DMS114 treated with DMSO at 0.1 percent for 48 hours (cell line): Measurements from ENCODE around the gene PRMT3.
"Not testable (repeated sequence)": the region's sequence is repeated elsewhere in the genome, so short reads cannot be mapped to it uniquely, and the experiment has no call there.

Experiments used
- DNase-seq: peaks from one replicate; lab custom pipeline; 2025; ENCODE audit not compliant: unreplicated experiment; lab: John Stamatoyannopoulos, UW

The PRMT3 gene

DNA sequence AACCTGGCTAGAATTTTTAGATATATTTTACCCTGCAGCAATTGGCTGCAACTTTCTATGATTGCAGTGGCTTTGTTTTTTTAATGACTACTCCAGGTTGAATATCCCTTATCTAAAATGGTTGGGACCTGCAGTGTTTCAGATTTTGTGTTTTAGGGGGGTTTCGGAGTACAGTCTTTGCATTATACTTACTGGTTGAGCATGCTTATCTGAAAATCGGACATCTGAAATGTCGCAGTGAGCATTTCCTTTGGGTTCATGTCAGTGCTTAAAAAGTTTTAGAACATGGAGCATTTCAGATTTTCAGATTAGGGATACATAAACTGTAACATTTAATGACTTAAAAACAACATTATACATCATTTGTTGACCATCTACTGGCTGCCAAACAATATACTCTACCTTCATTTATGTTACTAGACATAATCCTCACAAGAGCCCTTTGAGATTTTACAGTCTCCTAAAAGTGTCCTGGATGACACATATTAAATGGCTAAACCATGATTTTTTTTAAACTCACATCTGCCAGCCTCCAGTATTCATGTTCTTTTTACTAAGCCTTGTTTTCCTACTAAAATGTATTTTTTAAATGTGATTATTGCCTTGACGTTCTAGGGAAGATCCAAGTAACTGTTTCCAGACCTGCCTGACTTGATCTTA lies 66.3 kb downstream of the PRMT3 start:
- DNase-seq, result no peak

DNA sequence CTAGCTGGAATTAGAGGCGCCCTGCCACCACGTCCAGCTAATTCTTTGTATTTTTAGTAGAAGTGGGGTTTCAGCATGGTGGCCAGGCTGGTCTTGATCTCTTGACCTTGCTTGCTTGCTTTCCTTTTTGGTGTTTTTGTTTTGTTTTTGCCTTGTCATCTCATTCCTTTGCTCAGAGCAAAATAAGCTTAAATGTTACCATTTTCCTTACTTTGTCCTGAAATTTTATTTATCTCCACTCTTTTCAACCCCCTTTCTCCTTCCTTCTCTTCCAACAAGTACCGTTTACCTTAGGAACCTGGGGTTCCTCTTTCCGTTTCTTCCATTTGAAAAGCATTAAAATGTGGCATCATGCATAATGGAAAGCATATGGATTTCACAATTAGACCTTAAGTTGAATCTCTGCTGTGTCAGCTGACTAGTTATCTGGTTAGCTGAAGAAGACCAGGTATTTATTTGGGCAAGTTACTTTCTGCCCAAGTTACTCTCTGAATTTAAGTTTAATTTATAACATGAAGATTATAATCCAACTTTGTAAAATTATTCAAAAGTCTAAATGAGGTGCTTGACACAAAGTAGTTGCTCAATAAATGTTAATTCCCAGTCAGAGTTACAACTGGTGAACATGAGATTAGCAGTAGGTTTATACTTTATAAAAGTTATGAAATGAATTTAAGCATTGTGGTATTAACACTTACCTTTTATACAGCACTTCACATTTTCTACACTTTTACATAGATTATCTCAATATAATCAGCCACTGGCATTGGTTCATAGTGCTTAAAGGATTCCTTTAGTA lies 69.7 kb downstream of the PRMT3 start:
- DNase-seq, result no peak

- no peak for DNase-seq
These were observed 70.6 kb downstream of the PRMT3 start for GRCh38 chr11:20457934-20458680.

GRCh38 chr11:20458905-20459632 lies 71.6 kb downstream of the PRMT3 start:
- no peak for DNase-seq

GRCh38 chr11:20459865-20460264 lies 72.3 kb downstream of the PRMT3 start:
- no peak for DNase-seq

DNA sequence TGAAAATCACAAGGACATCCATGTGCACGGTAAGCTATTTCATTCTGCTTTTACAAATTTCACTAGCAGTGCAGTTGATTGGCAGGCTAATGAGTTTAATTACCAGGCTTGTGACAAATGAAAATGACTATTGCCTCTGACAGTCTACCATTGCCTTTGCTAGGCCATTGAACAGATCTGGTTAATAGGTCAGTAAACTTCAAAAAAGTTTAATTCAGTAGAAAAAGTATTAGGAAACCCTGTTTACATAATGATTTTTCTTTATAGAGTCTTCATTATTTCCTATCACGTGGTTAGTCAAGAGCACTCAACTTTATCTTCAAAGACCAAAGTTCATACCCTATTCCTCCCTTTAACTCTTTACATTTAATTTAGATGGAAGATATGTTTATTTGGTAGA lies 77.0 kb downstream of the PRMT3 start:
- no peak for DNase-seq

GRCh38 chr11:20467487-20468185 lies 80.1 kb downstream of the PRMT3 start:
- DNase-seq, result no peak

DNA sequence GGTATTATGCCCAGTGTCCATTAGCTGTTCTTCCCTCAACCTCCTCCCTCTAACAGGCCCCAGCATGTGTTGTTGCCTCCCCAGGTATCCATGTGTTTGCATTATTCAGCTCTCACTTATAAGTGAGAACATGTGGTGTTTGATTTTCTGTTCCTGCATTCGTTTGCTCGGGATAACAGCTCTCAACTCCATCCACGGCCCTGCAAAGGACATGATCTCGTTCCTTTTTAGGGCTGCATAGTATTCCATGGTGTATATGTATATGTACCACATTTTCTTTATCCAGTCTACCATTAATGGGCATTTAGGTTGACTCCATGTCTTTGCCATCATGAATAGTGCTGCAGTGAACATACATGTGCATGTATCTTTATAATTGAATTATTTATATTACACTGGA lies 82.8 kb downstream of the PRMT3 start:
- no peak for DNase-seq

DNA sequence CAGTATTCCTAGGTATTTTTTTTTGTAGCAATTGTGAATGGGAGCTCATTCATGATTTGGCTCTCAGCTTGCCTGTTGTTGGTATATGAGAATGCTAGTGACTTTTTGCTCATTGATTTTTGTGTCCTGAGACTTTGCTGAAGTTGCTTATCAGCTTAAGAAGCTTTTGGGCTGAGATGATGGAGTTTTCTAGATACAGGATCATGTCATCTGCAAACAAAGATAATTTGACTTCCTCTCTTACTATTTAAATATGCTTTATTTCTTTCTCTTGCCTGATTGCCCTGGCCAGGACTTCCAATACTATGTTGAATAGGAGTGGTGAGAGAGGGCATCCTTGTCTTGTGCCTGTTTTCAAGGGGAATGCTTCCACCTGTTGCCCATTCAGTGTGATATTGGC lies 84.4 kb downstream of the PRMT3 start:
- not testable (repeated sequence) for DNase-seq

- DNase-seq, result no peak
These were observed 86.8 kb downstream of the PRMT3 start for GRCh38 chr11:20474176-20474881.

- DNase-seq, result no peak
These were observed 87.5 kb downstream of the PRMT3 start for GRCh38 chr11:20474882-20475517.

- no peak for DNase-seq
These were observed 90.0 kb downstream of the PRMT3 start for GRCh38 chr11:20477418-20478090.

DNA sequence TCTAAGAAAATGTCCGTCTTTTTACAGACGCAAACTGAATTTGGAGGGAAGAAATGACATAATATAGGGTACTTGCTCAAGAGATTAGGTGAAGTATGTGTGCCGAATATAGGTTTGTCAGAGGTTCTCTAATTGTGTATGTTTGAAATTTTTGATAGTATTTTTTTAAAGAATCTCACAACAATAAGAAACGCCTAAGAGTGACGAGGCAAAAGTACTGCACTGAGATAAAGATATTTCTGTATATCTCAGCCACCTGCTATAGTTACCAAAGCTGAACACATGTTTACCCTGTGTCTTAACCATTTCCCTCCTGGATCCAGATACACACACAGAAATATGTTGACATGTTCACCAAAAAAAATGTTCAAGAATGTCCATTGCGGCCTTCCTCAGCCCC lies 92.0 kb downstream of the PRMT3 start:
- no peak for DNase-seq

DNA sequence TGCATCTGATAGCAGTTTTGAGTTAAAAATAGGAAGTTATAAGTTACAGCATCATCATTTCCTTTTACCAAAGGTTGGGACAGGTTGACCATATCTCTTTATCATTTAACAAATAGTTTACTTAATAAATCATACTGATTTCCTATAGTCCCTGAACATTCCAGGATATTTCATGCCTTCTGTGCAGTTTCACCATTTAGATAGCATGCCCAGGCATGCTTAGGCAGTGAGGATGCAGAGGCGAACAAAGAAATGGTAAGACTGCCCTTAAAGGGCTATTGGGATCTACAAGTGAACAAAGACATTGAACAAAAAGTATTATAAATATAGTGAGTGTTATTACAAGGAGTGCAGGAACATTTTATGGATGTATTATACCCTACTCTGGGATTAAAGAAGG lies 96.4 kb downstream of the PRMT3 start:
- no peak for DNase-seq

- DNase-seq, result not testable (repeated sequence)
These were observed 96.9 kb downstream of the PRMT3 start for GRCh38 chr11:20484416-20484815.

DNA sequence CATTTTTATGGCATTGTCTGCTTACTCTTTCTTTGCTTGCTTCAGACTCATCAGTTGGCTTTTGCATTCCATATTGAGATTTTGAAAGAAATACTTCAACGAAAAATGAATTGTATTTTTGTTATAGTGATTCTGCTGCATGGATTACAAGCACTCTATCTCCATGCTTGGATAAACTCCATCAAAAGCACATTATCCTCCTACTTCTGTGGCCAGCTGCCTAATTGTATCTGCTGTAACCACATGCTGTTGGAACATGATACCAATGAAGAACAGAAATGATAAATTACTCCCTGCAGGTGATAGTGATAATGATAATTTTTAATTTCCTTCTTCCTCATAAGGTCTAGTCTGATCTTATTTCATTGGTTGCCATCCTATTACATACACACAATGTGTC lies 100.8 kb downstream of the PRMT3 start:
- no peak for DNase-seq

DNA sequence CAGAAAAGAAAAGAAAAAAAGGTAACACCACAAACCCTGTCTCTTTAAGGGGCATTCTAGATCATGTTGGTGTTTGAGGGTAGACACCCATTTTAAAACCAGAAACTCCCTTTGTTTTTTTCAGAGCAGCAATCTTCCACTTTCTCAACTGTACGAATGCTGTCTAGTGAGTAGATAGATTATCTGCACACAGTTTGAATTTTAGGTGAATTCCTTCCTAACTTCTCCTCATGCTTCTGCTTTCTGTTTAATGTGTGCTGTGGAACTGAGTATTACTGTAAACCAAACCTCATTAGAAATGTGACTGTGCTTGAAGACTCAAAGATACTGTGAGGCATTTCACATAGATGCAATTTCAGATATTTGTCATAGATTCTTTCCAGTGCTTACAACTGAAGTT lies 102.4 kb downstream of the PRMT3 start:
- no peak for DNase-seq

GRCh38 chr11:20493340-20493739 lies 105.8 kb downstream of the PRMT3 start:
- no peak for DNase-seq
